Stimulated activated CD4-positive, alpha-beta T cell treated with anti-CD3 and anti-CD28 coated beads, Interleukin-1b, Interleukin-23, amount 100 ng/mL, for 48 hours (primary cell): ENCODE data around the gene NFATC2IP.

Experiments used
- DNase-seq: peaks from one replicate; pipeline ENCODE4 v3.0.0-alpha.2; 2020

Gene NFATC2IP

GRCh38 chr16:28950648-28951409, at the start of gene NFATC2IP:
TSS of gene NFATC2IP (plus strand) at chr16:28950937. CDS start at chr16:28951012, 75 bp downstream.
- peak; percentile 100 for DNase-seq

GRCh38 chr16:28901862-28902261, 48.9 kb upstream of the NFATC2IP start:
- no peak for DNase-seq

- DNase-seq, result no peak
These were observed 47.8 kb upstream of the NFATC2IP start for GRCh38 chr16:28902909-28903308.

- DNase-seq, result no peak
These were observed 47.2 kb upstream of the NFATC2IP start for GRCh38 chr16:28903344-28904042.

- no peak for DNase-seq
These were observed 46.4 kb upstream of the NFATC2IP start for GRCh38 chr16:28904363-28904762.

- no peak for DNase-seq
These were observed 45.9 kb upstream of the NFATC2IP start for GRCh38 chr16:28904828-28905227.

- no peak for DNase-seq
These were observed 45.4 kb upstream of the NFATC2IP start for GRCh38 chr16:28905229-28905754.

- no peak for DNase-seq
These were observed 44.9 kb upstream of the NFATC2IP start for GRCh38 chr16:28905800-28906372.

- DNase-seq, result peak; percentile 14
These were observed 40.4 kb upstream of the NFATC2IP start for GRCh38 chr16:28910086-28911031.

GRCh38 chr16:28912558-28912957, 38.2 kb upstream of the NFATC2IP start:
- no peak for DNase-seq

- DNase-seq, result no peak
These were observed 36.6 kb upstream of the NFATC2IP start for GRCh38 chr16:28913946-28914724.

GRCh38 chr16:28915181-28915580, 35.6 kb upstream of the NFATC2IP start:
- no peak for DNase-seq

- DNase-seq, result no peak
These were observed 33.6 kb upstream of the NFATC2IP start for GRCh38 chr16:28917095-28917494.

- no peak for DNase-seq
These were observed 32.0 kb upstream of the NFATC2IP start for GRCh38 chr16:28918698-28919097.

- DNase-seq, result no peak
These were observed 27.5 kb upstream of the NFATC2IP start for GRCh38 chr16:28923231-28923587.

- DNase-seq, result no peak
These were observed 26.9 kb upstream of the NFATC2IP start for GRCh38 chr16:28923652-28924398.

- no peak for DNase-seq
These were observed 26.4 kb upstream of the NFATC2IP start for GRCh38 chr16:28924399-28924761.

- peak; percentile 97 for DNase-seq
These were observed 25.9 kb upstream of the NFATC2IP start, which contains the start of gene RABEP2 for GRCh38 chr16:28924762-28925385. TSS of gene RABEP2 (minus strand) at chr16:28925238. CDS start at chr16:28925163, 75 bp downstream.

GRCh38 chr16:28925386-28926228, 25.1 kb upstream of the NFATC2IP start:
- peak; percentile 87 for DNase-seq
